Neural cell (in vitro differentiated cells): ENCODE measurements around the gene TAS2R41.

Experiments
- EP300 ChIP-seq: fragments of 450-650 bp; conservative IDR thresholded peaks from 2 replicates; pipeline ENCODE4 v1.6.1; 2014; ENCODE audit warnings: antibody characterized with exemption, mild to moderate bottlenecking, moderate library complexity; ENCODE audit not compliant: poor library complexity, severe bottlenecking
- EZH2 ChIP-seq: fragments of 200-600, 300-800 bp; shearing (Covaris generic), sonication (generic); IDR thresholded peaks from 2 replicates; pipeline ENCODE4 v1.6.1; 2014; ENCODE audit warnings: antibody characterized with exemption, low read length, borderline replicate concordance, mild to moderate bottlenecking; ENCODE audit not compliant: insufficient read depth, poor library complexity, severe bottlenecking
- MXI1 ChIP-seq: fragments of 450-650 bp; conservative IDR thresholded peaks from 2 replicates; pipeline ENCODE4 v1.6.1; 2014; ENCODE audit warnings: antibody characterized with exemption, mild to moderate bottlenecking; ENCODE audit not compliant: poor library complexity, severe bottlenecking
- POLR2AphosphoS5 ChIP-seq: IDR thresholded peaks from 2 replicates; pipeline ENCODE4 v1.6.1; 2012
- RAD21 ChIP-seq: fragments of 450-650 bp; conservative IDR thresholded peaks from 2 replicates; pipeline ENCODE4 v1.6.1; 2014; ENCODE audit warnings: antibody characterized with exemption, mild to moderate bottlenecking, moderate library complexity
- SMC3 ChIP-seq: fragments of 450-650 bp; conservative IDR thresholded peaks from 2 replicates; pipeline ENCODE4 v1.6.1; 2014; ENCODE audit warnings: antibody characterized with exemption, mild to moderate bottlenecking, moderate library complexity; ENCODE audit not compliant: poor library complexity
- TAF1 ChIP-seq: IDR thresholded peaks from 2 replicates; pipeline ENCODE4 v1.6.1; 2012; ENCODE audit warnings: low read depth
- TF ChIP-seq, protein P1 (sequence below): fragments of 450-650 bp; IDR thresholded peaks from 2 replicates; pipeline ENCODE4 v1.5.1; 2014; ENCODE audit warnings: antibody characterized with exemption, mild to moderate bottlenecking, moderate library complexity; ENCODE audit not compliant: poor library complexity, severe bottlenecking
- TF ChIP-seq, protein P2 (sequence below): IDR thresholded peaks from 2 replicates; pipeline ENCODE4 v1.6.1; 2012; ENCODE audit warnings: borderline replicate concordance

DNA sequence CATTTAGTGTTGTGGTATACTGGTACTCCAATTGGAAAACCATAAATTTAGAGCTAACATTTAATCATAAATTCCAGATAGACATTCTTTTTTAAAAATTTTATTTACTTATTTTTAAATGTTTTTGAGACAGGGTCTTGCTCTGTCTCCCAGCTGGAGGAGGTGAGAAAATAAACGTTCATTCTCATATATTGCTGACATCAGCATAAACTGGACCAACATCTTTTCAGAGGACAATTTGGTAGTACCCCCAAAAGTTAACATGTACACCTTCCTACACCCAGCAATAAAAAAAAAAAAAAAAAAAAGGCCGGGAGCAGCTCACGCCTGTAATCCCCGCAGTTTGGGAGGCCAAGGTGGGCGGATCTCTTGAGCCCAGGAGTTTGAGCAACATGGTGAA, 29.2 kb upstream of the TAS2R41 start:
- TF ChIP-seq, protein P1, sequence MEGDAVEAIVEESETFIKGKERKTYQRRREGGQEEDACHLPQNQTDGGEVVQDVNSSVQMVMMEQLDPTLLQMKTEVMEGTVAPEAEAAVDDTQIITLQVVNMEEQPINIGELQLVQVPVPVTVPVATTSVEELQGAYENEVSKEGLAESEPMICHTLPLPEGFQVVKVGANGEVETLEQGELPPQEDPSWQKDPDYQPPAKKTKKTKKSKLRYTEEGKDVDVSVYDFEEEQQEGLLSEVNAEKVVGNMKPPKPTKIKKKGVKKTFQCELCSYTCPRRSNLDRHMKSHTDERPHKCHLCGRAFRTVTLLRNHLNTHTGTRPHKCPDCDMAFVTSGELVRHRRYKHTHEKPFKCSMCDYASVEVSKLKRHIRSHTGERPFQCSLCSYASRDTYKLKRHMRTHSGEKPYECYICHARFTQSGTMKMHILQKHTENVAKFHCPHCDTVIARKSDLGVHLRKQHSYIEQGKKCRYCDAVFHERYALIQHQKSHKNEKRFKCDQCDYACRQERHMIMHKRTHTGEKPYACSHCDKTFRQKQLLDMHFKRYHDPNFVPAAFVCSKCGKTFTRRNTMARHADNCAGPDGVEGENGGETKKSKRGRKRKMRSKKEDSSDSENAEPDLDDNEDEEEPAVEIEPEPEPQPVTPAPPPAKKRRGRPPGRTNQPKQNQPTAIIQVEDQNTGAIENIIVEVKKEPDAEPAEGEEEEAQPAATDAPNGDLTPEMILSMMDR: no peak
- no peak for TF ChIP-seq EZH2
- TF ChIP-seq, protein P2, sequence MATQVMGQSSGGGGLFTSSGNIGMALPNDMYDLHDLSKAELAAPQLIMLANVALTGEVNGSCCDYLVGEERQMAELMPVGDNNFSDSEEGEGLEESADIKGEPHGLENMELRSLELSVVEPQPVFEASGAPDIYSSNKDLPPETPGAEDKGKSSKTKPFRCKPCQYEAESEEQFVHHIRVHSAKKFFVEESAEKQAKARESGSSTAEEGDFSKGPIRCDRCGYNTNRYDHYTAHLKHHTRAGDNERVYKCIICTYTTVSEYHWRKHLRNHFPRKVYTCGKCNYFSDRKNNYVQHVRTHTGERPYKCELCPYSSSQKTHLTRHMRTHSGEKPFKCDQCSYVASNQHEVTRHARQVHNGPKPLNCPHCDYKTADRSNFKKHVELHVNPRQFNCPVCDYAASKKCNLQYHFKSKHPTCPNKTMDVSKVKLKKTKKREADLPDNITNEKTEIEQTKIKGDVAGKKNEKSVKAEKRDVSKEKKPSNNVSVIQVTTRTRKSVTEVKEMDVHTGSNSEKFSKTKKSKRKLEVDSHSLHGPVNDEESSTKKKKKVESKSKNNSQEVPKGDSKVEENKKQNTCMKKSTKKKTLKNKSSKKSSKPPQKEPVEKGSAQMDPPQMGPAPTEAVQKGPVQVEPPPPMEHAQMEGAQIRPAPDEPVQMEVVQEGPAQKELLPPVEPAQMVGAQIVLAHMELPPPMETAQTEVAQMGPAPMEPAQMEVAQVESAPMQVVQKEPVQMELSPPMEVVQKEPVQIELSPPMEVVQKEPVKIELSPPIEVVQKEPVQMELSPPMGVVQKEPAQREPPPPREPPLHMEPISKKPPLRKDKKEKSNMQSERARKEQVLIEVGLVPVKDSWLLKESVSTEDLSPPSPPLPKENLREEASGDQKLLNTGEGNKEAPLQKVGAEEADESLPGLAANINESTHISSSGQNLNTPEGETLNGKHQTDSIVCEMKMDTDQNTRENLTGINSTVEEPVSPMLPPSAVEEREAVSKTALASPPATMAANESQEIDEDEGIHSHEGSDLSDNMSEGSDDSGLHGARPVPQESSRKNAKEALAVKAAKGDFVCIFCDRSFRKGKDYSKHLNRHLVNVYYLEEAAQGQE: no peak
- TF ChIP-seq POLR2AphosphoS5: no peak
- no peak for TF ChIP-seq EP300
- TF ChIP-seq TAF1: no peak
- no peak for TF ChIP-seq MXI1
- TF ChIP-seq RAD21: no peak
- TF ChIP-seq SMC3: no peak
